Activated CD8-positive, alpha-beta memory T cell treated with anti-CD3 and anti-CD28 coated beads for 24 hours (primary cell): ENCODE data around the gene RAVER2.
"Not testable (repeated sequence)": the region's sequence is repeated elsewhere in the genome, so short reads cannot be mapped to it uniquely, and the experiment has no call there.

ENCODE experiments used
- DNase-seq: peaks from one replicate; pipeline ENCODE4 v3.0.0-alpha.2; 2020

RAVER2 gene

DNA sequence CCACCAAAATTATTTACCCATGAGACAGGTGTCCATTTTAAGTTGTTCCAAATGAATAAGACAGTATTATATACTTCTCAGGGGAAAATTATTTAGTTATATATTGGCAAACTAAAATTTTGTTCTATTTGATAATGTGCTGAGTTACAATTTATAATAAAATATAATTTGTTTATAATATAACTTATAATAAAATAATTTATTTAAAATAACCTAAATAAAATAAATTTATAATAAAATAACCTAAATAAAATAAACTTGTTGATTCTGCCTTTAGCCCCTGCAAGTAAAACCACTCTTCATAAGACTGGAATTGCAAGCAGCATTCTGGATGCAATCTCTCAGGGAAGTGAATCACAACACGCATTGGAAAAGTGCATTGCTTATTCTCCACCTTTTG, 69.6 kb downstream of the RAVER2 start:
- no peak for DNase-seq

- DNase-seq = not testable (repeated sequence)
These were observed 72.5 kb downstream of the RAVER2 start for GRCh38 chr1:64817364-64817763.

- not testable (repeated sequence) for DNase-seq
These were observed 75.7 kb downstream of the RAVER2 start for GRCh38 chr1:64820572-64820971.

- DNase-seq = no peak
These were observed 77.7 kb downstream of the RAVER2 start for GRCh38 chr1:64822621-64823020.

DNA sequence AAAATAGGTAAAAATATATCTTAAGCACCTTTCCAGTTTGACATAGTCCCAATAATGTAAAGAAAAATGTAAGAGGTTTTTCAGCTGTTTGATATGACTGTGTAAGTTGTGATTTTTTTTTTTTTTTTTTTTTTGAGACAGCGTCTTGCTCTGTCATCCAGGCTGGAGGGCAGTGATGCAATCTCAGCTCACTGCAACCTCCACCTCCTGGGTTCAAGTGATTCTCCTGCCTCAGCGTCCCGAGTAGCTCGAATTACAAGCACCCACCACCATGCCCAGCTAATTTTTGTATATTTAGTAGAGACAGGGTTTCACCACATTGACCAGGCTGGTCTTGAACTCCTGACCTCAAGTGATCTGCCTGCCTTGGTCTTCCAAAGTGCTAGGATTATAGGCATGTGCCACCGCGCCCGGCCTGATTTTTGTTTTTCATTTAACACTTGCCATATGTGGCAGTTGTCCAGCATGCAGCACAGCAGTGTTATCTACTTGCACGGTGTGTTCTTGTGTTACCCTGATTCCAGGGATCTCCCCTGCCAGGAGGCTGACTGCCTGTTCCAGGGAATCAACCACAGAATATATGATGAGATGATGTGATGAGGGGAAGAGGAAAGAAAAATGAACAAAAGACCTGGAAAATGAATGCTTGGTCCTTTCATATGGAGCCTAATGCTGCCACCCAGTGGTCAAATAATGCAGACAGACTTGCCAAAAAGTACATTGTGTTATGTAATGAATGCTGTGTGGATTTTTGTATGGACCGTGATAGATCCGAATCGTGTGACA, 79.0 kb downstream of the RAVER2 start:
- DNase-seq = peak; percentile 73

GRCh38 chr1:64826991-64827390, 82.1 kb downstream of the RAVER2 start:
- no peak for DNase-seq

- no peak for DNase-seq
These were observed 84.0 kb downstream of the RAVER2 start for GRCh38 chr1:64828829-64829228.

GRCh38 chr1:64829411-64830029, 84.6 kb downstream of the RAVER2 start:
- DNase-seq = no peak

DNA sequence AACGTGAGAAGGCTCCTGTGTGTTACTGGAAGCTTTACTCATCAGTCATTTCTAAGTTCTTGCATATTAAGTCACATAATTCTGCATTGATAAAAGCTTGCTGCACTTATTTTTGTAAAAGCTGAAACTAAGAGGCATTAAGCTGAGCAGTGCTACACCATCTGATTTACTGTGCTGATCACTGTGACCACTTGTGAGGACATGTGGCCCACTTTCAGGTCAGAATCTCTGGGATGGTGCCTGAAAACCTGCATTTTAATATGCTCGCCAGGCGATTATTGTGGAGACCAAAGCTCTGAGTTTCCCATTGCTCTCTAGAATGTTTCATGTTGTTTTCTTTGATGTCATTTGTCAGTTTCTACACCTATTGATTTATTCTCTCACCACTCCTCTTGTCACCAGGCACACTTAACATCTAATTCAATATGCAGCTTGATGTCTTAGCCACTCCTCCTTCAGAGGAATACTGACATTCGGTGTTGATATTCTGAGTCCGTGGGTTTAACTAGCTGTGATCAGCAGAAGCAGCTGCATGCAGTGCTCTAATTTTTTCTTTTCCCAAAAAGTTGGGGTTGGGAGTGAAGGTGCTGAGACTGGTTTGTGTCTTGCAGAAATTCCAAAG, 85.3 kb downstream of the RAVER2 start:
- no peak for DNase-seq

DNA sequence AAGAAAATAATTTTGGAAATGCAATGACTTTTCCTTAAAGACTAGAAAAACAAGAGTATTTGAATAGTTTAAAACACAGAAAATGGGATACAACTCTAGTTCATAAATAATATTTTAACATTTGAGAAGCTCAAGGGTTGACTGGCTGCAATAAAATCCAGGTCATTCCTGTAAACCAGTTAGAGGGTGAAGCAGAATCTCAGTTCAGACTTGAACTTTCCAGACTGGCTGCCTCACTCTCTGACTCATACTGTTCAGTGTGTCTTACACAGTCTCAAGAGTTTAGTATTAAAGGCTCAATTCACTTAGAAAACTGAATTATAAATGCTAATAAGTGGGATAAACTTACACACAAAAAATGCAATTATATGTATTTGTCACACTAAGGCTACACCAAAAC, 89.9 kb downstream of the RAVER2 start:
- DNase-seq = no peak

- no peak for DNase-seq
These were observed 91.9 kb downstream of the RAVER2 start for GRCh38 chr1:64836802-64837201.

DNA sequence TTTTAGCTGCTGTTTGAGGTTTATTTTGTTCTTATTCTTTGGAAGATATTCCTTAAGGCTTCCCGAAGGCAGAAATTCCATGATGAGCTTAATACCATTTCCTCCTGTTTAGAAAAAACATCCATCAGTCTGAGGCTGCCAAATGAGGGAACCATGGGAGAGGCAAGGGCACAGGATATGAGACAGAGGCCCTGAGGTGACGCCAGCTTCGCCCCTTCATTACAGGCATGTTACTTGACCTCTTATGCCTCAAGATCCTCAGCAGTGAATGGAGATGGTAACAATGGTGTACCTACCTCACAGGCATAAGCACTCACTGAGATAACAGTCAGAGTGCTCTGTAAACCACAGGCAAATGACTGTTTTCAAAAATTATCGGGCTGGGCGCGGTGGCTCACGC, 93.6 kb downstream of the RAVER2 start:
- no peak for DNase-seq

DNA sequence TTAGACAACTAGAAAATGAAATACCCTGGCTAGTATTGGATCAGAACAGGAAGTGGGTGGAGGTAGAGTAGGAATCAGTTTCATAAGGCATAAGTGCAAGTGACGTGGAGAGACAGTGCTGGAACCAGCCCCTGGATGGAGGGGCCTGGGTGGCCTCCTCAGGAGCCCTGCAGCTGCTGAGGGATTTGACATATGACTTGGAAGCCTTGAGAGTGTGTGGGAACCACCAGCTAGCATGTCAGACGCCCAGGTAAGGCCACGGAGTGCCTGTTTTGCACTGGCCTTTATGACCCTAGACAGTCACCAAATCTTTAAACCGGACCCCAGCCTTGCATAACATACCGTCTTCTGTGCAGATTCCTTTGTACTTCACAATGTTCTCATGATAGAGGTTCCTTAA, 94.4 kb downstream of the RAVER2 start:
- DNase-seq = no peak

GRCh38 chr1:64839732-64840405, 95.0 kb downstream of the RAVER2 start:
- no peak for DNase-seq

DNA sequence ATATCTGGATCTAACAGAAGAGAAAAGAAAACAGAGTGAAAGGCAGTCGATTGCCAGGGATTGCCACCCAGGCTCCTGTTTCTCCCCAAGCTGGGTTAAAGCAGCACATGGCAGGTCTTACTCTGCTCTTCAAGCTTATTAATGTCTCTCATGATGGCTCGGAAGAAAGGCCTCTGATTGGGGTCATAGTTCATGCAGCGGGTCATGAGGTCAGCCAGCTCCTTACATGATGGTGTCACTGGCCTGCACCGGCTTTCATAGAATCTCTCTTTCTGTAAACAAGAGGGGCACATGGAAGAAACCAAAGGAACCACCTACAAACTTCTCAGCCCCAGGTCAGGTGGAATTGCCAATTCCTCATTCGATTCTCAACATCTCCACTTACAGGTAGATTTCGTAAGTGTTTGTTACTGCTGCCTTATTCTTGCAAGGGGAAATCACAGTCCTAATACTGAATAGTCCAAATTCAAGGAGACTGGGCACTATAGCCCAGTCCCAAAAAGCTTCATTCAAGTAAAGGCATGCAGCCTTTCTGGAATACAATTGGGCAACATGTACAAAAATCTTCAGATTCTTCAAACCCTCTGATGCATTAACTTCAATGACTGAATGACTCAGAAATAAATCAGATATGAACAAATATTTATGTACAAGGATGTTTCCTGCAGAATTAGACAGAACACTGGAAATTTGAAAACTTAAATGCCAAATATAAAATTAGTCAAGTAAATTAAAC, 96.6 kb downstream of the RAVER2 start:
- no peak for DNase-seq

GRCh38 chr1:64842224-64842623, 97.3 kb downstream of the RAVER2 start:
- DNase-seq = no peak

DNA sequence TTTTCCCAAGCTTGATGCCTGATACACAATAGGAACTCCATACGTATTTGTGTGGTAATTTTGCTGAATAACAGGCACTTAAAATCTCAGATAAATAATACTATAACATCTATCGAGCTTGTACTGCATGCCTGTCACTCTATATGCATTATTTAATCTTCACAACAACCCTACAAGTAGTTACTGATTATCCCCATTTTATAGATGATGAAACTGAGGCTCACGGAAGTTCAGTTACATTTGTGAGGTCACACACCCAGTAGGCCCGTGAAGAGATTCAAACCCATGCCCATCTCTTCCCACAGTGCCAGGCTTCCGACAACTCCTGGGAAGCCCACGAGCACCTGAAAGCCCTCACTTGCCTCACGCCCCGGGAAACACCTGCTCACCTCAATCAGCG, 98.8 kb downstream of the RAVER2 start:
- no peak for DNase-seq

GRCh38 chr1:64844175-64844574, 99.3 kb downstream of the RAVER2 start:
- no peak for DNase-seq

DNA sequence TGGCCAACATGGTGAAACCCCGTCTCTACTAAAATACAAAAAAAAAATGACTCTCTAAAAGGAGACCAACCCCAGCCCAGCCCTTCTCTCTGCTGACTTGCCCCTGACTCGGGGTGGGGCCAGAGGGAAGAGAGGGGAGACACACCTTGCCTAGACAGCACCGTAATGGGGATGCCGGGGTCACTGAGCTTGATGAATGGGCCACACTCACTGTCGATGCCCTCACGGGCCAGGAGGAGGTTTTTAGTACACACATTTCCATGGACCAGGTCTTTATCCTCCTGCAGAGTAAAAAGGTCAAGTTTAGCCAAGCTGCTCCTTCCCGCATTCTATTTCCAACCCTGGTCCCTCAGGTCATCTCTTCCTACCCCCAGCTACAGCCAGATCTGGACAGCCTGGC, 99.7 kb downstream of the RAVER2 start:
- DNase-seq = no peak

- DNase-seq = no peak
These were observed 101.1 kb downstream of the RAVER2 start for GRCh38 chr1:64845831-64846425.

DNA sequence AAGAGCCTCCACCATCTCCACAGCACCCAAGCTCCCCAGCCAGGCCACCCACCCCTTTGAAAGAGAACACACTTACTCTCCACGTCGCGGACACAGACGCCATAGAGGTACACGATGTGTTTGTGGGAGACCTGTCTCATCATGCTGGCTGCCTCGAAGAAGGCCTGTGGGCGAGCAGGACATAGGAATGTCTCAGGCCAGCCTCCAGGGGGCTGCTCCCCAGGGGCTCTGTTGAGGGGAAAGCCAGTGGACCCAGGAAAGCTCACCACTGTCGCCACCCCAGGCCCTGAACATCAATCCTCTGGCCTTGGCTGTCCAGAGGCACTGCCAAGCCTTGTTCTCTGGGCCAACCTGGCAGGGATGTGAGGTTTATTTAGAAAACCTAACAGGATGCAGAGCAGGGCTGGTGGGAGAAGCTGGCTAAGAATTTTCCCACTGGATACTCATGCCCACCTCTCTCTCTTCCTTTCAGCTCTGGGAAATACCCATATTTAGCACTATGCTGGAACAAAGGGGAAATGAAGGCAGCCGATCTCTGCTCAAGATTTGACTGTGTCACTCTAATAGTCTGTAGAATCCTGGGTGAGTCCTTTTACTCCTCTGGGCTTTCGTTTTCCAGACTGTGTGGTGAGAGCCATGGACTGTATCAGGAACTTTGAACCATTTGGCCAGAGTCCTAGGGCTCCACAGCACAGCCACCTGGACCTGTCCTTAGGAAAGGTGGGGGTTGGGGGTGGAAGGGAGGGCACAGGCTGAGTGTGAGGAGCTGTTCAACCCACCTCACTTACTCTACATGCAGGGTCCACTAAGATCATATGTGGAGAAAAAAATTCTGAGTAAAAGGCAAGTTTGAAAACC, 101.9 kb downstream of the RAVER2 start:
- DNase-seq = no peak

- no peak for DNase-seq
These were observed 102.8 kb downstream of the RAVER2 start for GRCh38 chr1:64847666-64848065.
